ENCODE data around the gene MBD6. TPM values are rescaled to one million over a fixed set of nuclear protein-coding genes. Genes with fewer than 3 reads are reported as not detected.

The MBD6 gene
- total RNA-seq, 1 donor: 6.9 TPM

DNA sequence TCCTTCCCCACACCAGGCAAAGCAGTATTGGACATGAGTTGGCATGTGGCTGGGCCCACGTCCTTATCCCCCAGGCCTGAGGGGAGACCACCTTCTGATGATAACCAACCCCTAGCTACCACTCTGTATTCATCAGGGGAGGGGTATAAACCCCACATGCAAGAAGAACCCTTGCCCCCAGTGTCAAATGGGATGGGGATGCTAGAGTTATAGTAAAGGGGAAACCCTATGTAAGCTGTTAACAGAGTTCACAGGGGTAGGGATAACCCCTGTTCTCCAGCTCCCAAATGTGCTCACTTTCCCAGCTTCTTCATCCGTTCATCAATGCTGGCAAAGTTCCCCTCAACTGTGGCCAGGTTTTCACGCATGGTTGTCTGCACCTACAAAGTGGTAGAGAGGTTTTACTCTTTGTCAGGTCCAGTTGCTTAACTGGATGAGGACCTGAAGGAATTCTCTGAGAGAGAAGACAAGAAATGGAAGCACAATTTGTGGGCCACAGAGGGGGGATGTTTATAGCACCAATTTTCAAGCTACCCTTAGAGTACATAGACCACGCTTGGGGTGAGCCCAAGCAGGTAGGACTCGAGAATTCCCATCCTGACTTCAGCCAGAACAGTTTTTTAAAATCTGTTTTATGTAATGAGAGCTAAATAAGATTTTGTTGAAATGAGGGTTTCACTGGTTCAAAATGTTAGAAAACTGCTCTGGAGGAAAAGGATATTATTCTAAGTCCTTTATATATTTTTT is 7.9 kb downstream of the MBD6 start:
- no peak for DNase-seq (ENCODE audit: low read depth)
- no peak overlapping the region for H3K4me3 ChIP-seq (ENCODE audit: low read depth, low read length)
- TF ChIP-seq, protein P1, sequence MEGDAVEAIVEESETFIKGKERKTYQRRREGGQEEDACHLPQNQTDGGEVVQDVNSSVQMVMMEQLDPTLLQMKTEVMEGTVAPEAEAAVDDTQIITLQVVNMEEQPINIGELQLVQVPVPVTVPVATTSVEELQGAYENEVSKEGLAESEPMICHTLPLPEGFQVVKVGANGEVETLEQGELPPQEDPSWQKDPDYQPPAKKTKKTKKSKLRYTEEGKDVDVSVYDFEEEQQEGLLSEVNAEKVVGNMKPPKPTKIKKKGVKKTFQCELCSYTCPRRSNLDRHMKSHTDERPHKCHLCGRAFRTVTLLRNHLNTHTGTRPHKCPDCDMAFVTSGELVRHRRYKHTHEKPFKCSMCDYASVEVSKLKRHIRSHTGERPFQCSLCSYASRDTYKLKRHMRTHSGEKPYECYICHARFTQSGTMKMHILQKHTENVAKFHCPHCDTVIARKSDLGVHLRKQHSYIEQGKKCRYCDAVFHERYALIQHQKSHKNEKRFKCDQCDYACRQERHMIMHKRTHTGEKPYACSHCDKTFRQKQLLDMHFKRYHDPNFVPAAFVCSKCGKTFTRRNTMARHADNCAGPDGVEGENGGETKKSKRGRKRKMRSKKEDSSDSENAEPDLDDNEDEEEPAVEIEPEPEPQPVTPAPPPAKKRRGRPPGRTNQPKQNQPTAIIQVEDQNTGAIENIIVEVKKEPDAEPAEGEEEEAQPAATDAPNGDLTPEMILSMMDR (IDR thresholded peaks at IDR 0.05; ENCODE audit: insufficient read depth, low read depth, low read length): no peak

DNA sequence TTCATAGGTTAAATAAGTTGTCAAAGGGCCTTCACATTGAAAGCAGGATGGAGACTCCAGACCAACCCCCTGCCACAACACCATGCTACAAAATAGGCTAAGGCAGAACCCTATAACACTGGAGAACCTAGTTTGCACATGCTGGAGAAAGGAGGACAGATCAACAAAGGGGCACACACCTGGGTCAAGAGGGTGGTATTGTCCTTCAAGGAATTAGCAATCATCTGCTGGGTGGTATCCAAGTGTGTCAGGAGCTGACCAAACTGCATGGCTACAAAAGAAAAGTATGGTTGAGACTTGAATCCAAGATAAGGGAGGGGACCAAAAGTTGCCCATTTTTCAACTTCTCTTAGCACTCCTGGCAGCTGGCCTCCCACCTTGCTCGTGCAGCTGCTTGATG is 9.2 kb downstream of the MBD6 start:
- no peak overlapping the region for H3K4me3 ChIP-seq (ENCODE audit: low read depth, low read length)
- no peak for DNase-seq (ENCODE audit: low read depth)
- TF ChIP-seq, protein P1 (IDR thresholded peaks at IDR 0.05; ENCODE audit: insufficient read depth, low read depth, low read length): no peak

GRCh38 chr12:57533108-57533507 is 10.5 kb downstream of the MBD6 start:
- DNase-seq (ENCODE audit: low read depth): no peak
- TF ChIP-seq, protein P1 (IDR thresholded peaks at IDR 0.05; ENCODE audit: insufficient read depth, low read depth, low read length): no peak
- H3K4me3 ChIP-seq (ENCODE audit: low read depth, low read length): no peak overlapping the region

DNA sequence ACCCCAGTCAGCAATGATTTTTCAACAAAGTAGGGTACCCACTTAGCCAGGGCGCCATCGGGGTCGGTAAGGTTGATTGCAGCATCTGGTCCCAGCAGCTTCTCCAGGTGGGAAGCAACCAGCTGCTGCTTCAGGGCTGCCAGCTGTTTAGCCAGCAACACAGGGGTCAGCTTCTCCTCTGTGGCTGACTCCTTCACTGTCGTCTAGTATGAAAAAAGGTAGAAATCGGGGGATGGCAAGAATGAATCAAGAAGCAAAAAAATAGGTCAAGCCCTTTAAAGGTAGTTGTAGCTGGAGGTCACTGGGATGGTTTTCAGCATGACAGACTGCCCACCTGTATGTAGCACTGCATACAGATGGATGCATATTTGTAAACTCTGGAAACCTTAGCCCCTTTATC is 11.6 kb downstream of the MBD6 start:
- TF ChIP-seq, protein P1 (IDR thresholded peaks at IDR 0.05; ENCODE audit: insufficient read depth, low read depth, low read length): no peak
- no peak overlapping the region for H3K4me3 ChIP-seq (ENCODE audit: low read depth, low read length)
- DNase-seq (ENCODE audit: low read depth): no peak

DNA sequence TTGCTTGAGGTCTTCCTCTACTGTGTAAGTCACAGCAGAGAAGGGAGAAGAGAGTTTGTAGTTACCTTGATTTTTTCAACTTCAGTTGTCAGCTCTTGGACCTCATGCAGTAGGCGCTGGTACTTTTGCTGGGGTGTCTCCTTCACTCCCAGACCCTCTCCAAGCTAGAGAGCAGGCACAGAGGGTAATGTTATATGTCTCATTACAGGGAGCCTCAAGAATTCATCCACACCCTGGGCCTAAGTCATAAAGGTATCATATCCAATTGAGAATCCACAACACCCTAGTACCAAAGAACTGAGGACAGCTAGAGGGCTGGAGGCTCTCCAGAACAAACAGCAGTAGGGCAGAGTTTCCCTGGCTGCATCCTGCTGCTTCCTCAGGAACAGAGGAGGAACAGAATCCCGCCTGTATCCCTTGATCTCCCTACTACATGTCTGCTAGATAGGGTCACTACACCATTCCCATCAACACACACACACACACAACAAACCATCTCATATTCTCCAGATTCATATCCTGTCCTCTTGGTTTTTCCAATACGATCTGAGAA is 12.4 kb downstream of the MBD6 start:
- TF ChIP-seq, protein P1 (IDR thresholded peaks at IDR 0.05; ENCODE audit: insufficient read depth, low read depth, low read length): no peak
- H3K4me3 ChIP-seq (ENCODE audit: low read depth, low read length): no peak overlapping the region
- no peak for DNase-seq (ENCODE audit: low read depth)

DNA sequence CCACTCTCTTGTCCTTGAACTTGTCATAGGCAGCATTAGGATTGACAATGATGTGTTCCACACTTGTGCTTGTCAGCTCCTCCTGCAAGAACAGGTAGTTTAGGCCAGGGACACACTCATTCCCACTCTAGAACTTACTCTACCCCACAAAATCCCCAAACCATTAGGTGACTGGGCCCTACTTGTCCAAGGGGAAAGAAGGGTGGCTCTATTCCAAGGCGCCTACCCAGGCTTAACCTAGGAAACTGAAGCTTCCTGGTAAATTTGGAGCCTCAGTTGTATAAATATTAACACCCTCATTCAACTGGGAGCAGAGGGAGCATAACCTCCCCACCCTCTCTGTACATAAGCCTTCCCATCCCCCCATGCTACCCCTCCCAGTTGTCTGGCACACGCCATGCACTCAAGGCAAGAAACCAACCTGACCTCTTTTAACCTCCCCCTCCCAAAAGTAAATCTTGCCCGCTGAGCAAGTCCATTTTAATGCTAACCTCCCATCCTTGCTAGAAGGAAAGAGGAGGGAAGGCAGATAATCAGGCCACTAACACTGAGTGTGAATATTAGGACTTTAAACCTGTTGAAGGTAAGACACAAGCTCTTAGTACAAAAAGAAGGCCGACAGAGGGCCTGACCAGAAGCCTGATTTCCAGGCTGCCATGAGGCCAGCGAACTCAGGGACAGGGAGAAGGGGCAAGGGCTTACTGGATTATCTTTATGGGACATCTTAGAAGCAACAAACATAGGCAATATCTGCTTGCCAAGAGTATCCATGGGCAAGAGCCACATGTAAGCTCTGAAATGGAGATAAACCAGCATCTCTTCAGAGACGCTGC is 13.4 kb downstream of the MBD6 start:
- TF ChIP-seq, protein P1 (IDR thresholded peaks at IDR 0.05; ENCODE audit: insufficient read depth, low read depth, low read length): no peak
- DNase-seq (ENCODE audit: low read depth): no peak
- no peak overlapping the region for H3K4me3 ChIP-seq (ENCODE audit: low read depth, low read length)
